Prostate gland (tissue), 2 donors: ENCODE measurements around the gene HRC.

Experiments
- CTCF ChIP-seq, 4 experiments: fragments of 200-600 bp in 2 of 4; fragments of 450-650 bp in 2 of 4; sonication (generic) in 2 of 4; IDR thresholded peaks; 1 replicate in 3 of 4; 2 replicates in 1 of 4; pipeline ENCODE4 v1.5.1; 2016 to 2019; ENCODE audit warnings: antibody characterized with exemption in 4 of 4, mild to moderate bottlenecking in 2 of 4, moderate library complexity in 2 of 4
- POLR2A ChIP-seq: fragments of 450-650 bp; IDR thresholded peaks from one replicate; pipeline ENCODE4 v1.6.1; 2016; ENCODE audit warnings: antibody characterized with exemption, mild to moderate bottlenecking
- POLR2AphosphoS5 ChIP-seq: sonication (generic); formaldehyde crosslinking; IDR thresholded peaks from one replicate; pipeline ENCODE4 v1.6.1; 2017; ENCODE audit warnings: antibody characterized with exemption

- TF ChIP-seq CTCF (IDR thresholded peaks at IDR 0.05) (no peak), POLR2A (no peak), POLR2AphosphoS5 (no peak)
These were observed 4.3 kb downstream of the HRC start for GRCh38 chr19:49150944-49151243.
